HCT116 (cell line): ENCODE data around the gene PDCD5. TPM values are rescaled to one million over a fixed set of nuclear protein-coding genes. Genes with fewer than 3 reads are reported as not detected.

ENCODE experiments used
- total RNA-seq: library from RNA; stranded (reverse); gene quantifications from one replicate; pipeline ENCODE4 v1.2.1, GENCODE V29; 2021; ENCODE audit not compliant: unreplicated experiment

Gene PDCD5
- total RNA-seq, 1 experiment from 2014 or later: 143 TPM

Other genes starting within 250 kb of the PDCD5 start
- 27.4 TPM for gene ZNF507, start 235.6 kb upstream of the PDCD5 start, total RNA-seq
- gene DPY19L3, start 175.4 kb upstream of the PDCD5 start, total RNA-seq: 14.5 TPM
- 48.1 TPM for gene ANKRD27, start 94.0 kb downstream of the PDCD5 start, total RNA-seq
- 0.54 TPM for gene RGS9BP, start 94.7 kb downstream of the PDCD5 start, total RNA-seq
- 22.1 TPM for gene NUDT19, start 110.6 kb downstream of the PDCD5 start, total RNA-seq
- 0.30 TPM for gene TDRD12, start 138.6 kb downstream of the PDCD5 start, total RNA-seq